CD4-positive, alpha-beta T cell (primary cell): ENCODE measurements around the gene EDEM1. TPM values are rescaled to one million over a fixed set of nuclear protein-coding genes. Genes with fewer than 3 reads are reported as not detected.
"Not testable (repeated sequence)": the region's sequence is repeated elsewhere in the genome, so short reads cannot be mapped to it uniquely, and the experiment has no call there.

Source experiments
- ATAC-seq: fragments of 200-7000 bp; cut with Tn5 transposase; one replicate; pipeline ENCODE4 v1.10.0; 2022; ENCODE audit warnings: mild to moderate bottlenecking; ENCODE audit not compliant: poor library complexity
- CTCF ChIA-PET: fragments of 350-600 bp; sonication (Branson Sonifier 250); formaldehyde crosslinking; loops from one replicate; lab custom pipeline; 2021; ENCODE audit warnings: antibody characterized with exemption, inconsistent platforms; lab: Charles Lee
- POLR2A ChIA-PET: fragments of 350-600 bp; sonication (Branson Sonifier 250); formaldehyde crosslinking; loops from one replicate; lab custom pipeline; 2021; ENCODE audit warnings: antibody characterized with exemption, inconsistent platforms; lab: Charles Lee
- DNase-seq, 14 experiments: peaks; one replicate each; pipeline ENCODE4 v3.0.0-alpha.2; 2013 to 2020; ENCODE audit warnings: mixed read lengths in 2 of 14
- H3K27ac ChIP-seq, 2 donors: one replicate each; pipeline versions ENCODE4 v1.5.1 to v1.7.0; 2013; ENCODE audit warnings: low read length in 2 of 2, low read depth in 1 of 2, mild to moderate bottlenecking in 1 of 2
- H3K27me3 ChIP-seq, 2 experiments: 1 replicate in 1 of 2; 2 replicates in 1 of 2; pipeline versions ENCODE4 v1.6.1 to v1.7.0; 2013; ENCODE audit warnings: low read length in 2 of 2, control low read depth in 1 of 2, mild to moderate bottlenecking in 1 of 2, moderate library complexity in 1 of 2; ENCODE audit not compliant: insufficient read depth in 2 of 2, control insufficient read depth in 1 of 2
- H3K36me3 ChIP-seq: one replicate; pipeline ENCODE4 v1.6.1; 2013; ENCODE audit warnings: low read length, control low read depth; ENCODE audit not compliant: insufficient read depth
- H3K4me1 ChIP-seq: one replicate; pipeline ENCODE4 v1.6.1; 2013; ENCODE audit warnings: low read length, control low read depth; ENCODE audit not compliant: insufficient read depth
- H3K4me3 ChIP-seq: one replicate; pipeline ENCODE4 v1.5.1; 2013; ENCODE audit warnings: mild to moderate bottlenecking, low read length, moderate library complexity
- H3K9me3 ChIP-seq, 2 experiments: 1 replicate in 1 of 2; 2 replicates in 1 of 2; pipeline versions ENCODE4 v1.6.1 to v1.7.0; 2013; ENCODE audit warnings: low read length in 2 of 2, mild to moderate bottlenecking in 2 of 2, control low read depth in 1 of 2, moderate library complexity in 1 of 2; ENCODE audit not compliant: control insufficient read depth in 1 of 2, insufficient read depth in 1 of 2
- H3K27ac Mint-ChIP-seq: one replicate; pipeline ENCODE4 v1.8.0; 2020; ENCODE audit warnings: mixed read lengths
- H3K27me3 Mint-ChIP-seq: one replicate; pipeline ENCODE4 v1.8.0; 2021; ENCODE audit warnings: mixed read lengths
- H3K36me3 Mint-ChIP-seq: one replicate; pipeline ENCODE4 v1.8.0; 2021; ENCODE audit warnings: low read depth, mixed read lengths
- H3K4me1 Mint-ChIP-seq: one replicate; pipeline ENCODE4 v1.8.0; 2021; ENCODE audit warnings: low read depth, mixed read lengths
- H3K4me3 Mint-ChIP-seq: one replicate; pipeline ENCODE4 v1.8.0; 2020; ENCODE audit warnings: mild to moderate bottlenecking, mixed read lengths
- H3K9me3 Mint-ChIP-seq: one replicate; pipeline ENCODE4 v1.8.0; 2020; ENCODE audit warnings: mixed read lengths
- CTCF ChIP-seq: fragments of 200-600 bp; IDR thresholded peaks from one replicate; pipeline ENCODE4 v1.8.0; 2022; ENCODE audit warnings: antibody characterized with exemption, mild to moderate bottlenecking
- intact Hi-C, 2 experiments: fragments of 100-400 bp; cut with DNase I in 1 of 2; cut with micrococcal nuclease in 1 of 2; formaldehyde crosslinking; loops; one replicate each; pipeline versions ENCODE4 v1.15.1 to v1.9.0; 2023 to 2025; cut with DNase I, micrococcal nuclease
- total RNA-seq, 174 experiments: library from RNA in 2 of 174; stranded (reverse) in 2 of 174; gene quantifications; one replicate each; pipeline ENCODE4 v1.2.3 and lab custom pipeline; 2021 to 2026

The EDEM1 gene
- total RNA-seq, 2 experiments from 2014 or later = 106 to 114 TPM

- Mint-ChIP-seq H3K9me3 (peaks cover 10% of the 10 kb centered on the region), H3K4me1 (peaks cover 65% of the 10 kb centered on the region), H3K4me3 (no peak overlapping the region), H3K27ac (no peak overlapping the region), H3K27me3 (no peaks in the 10 kb centered on the region), H3K36me3 (peaks cover 98% of the 10 kb centered on the region)
- ChIA-PET POLR2A (no interaction called here), CTCF (no interaction called here)
- Histone ChIP-seq H3K27me3 (no peaks in the 10 kb centered on the region), H3K4me1 (peaks cover 20% of the 10 kb centered on the region), H3K36me3 (peaks cover 22% of the 10 kb centered on the region), H3K4me3 (no peak overlapping the region), H3K9me3 (no peaks in the 10 kb centered on the region), H3K27ac (no peak overlapping the region)
- TF ChIP-seq CTCF = no peak
- intact Hi-C loops = no loop called here
- DNase-seq (peak in 2 of 14 experiments; percentile 31 to 35), ATAC-seq (no peak)
Measured at GRCh38 chr3:5144316-5144994, 43.1 kb upstream of the EDEM1 start.

GRCh38 chr3:5145120-5145519 lies 42.4 kb upstream of the EDEM1 start:
- ChIA-PET CTCF (no interaction called here), POLR2A (no interaction called here)
- Mint-ChIP-seq H3K4me3 (no peak overlapping the region), H3K27me3 (no peaks in the 10 kb centered on the region), H3K9me3 (peaks cover 10% of the 10 kb centered on the region), H3K36me3 (peaks cover 99% of the 10 kb centered on the region), H3K4me1 (peaks cover 65% of the 10 kb centered on the region), H3K27ac (no peak overlapping the region)
- Histone ChIP-seq H3K27me3 (no peaks in the 10 kb centered on the region), H3K4me1 (peaks cover 21% of the 10 kb centered on the region), H3K27ac (no peak overlapping the region), H3K4me3 (no peak overlapping the region), H3K36me3 (peaks cover 22% of the 10 kb centered on the region), H3K9me3 (no peaks in the 10 kb centered on the region)
- DNase-seq (no peak), ATAC-seq (no peak)
- TF ChIP-seq CTCF = no peak
- intact Hi-C loops = no loop called here

- DNase-seq, intact Hi-C loops, ATAC-seq, H3K4me3 Mint-ChIP-seq, H3K27me3 Mint-ChIP-seq, H3K4me3 ChIP-seq, H3K27ac Mint-ChIP-seq, H3K27me3 ChIP-seq, H3K9me3 Mint-ChIP-seq, H3K27ac ChIP-seq, CTCF ChIA-PET, POLR2A ChIA-PET, H3K9me3 ChIP-seq: not testable (repeated sequence)
- Mint-ChIP-seq H3K36me3 (peaks cover 94% of the 10 kb centered on the region), H3K4me1 (peaks cover 58% of the 10 kb centered on the region)
- peaks cover 14% of the 10 kb centered on the region for H3K36me3 ChIP-seq
- peaks cover 14% of the 10 kb centered on the region for H3K4me1 ChIP-seq
Measured at GRCh38 chr3:5147152-5147551, 40.4 kb upstream of the EDEM1 start.
